WERI-Rb-1 (cell line): ENCODE measurements around the gene IBTK.
"Not testable (repeated sequence)": the region's sequence is repeated elsewhere in the genome, so short reads cannot be mapped to it uniquely, and the experiment has no call there.

Experiments used
- DNase-seq: peaks from one replicate; pipeline ENCODE4 v3.0.0-alpha.2; 2020
- H3K27ac ChIP-seq: fragments of 250-450 bp; sonication (Bioruptor Pico); 2 replicates; pipeline ENCODE4 v1.5.1; 2020; ENCODE audit warnings: mild to moderate bottlenecking, moderate library complexity
- H3K27me3 ChIP-seq: fragments of 250-450 bp; sonication (Bioruptor Pico); 2 replicates; pipeline ENCODE4 v1.5.1; 2021; ENCODE audit warnings: mild to moderate bottlenecking, low read depth, moderate library complexity; ENCODE audit not compliant: insufficient read depth, severe bottlenecking
- H3K36me3 ChIP-seq: fragments of 250-450 bp; sonication (Bioruptor Pico); 2 replicates; pipeline ENCODE4 v1.5.1; 2020; ENCODE audit warnings: mild to moderate bottlenecking, moderate library complexity
- H3K4me3 ChIP-seq: 2 replicates; pipeline ENCODE4 v1.5.1; 2011; ENCODE audit warnings: low read depth, mild to moderate bottlenecking, control low read depth, low read length
- H3K9me3 ChIP-seq: fragments of 250-450 bp; sonication (Bioruptor Pico); 2 replicates; pipeline ENCODE4 v1.5.1; 2021; ENCODE audit warnings: mild to moderate bottlenecking, moderate library complexity; ENCODE audit not compliant: severe bottlenecking
- TF ChIP-seq, protein P1 (sequence below): IDR thresholded peaks from 2 replicates; pipeline ENCODE4 v1.5.1; 2011; ENCODE audit warnings: low read depth, mild to moderate bottlenecking, control low read depth, inconsistent platforms, low read length

Gene IBTK

DNA sequence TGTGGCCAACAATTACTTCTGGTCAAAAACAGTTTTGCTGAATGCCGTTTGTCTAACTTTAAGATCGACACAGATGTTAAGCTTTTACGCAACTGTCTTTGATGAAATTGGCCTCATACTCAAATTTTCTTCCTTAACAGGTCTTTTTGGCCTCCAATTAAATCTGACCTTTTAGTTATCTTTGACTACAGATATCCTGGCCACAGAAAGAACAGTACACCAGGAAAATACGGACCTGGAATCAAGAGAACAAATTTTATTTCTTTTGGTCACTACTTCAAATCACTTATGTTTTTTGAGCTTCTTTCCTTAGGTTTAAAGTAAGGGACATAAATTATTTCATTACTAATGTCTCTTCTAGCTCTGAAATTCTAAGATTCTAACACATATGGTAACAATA, 49.8 kb downstream of the IBTK start:
- Histone ChIP-seq H3K27me3 (no peaks in the 10 kb centered on the region), H3K4me3 (no peak overlapping the region), H3K36me3 (peaks cover 15% of the 10 kb centered on the region), H3K27ac (no peak overlapping the region), H3K9me3 (no peaks in the 10 kb centered on the region)
- DNase-seq, result no peak
- TF ChIP-seq, protein P1, sequence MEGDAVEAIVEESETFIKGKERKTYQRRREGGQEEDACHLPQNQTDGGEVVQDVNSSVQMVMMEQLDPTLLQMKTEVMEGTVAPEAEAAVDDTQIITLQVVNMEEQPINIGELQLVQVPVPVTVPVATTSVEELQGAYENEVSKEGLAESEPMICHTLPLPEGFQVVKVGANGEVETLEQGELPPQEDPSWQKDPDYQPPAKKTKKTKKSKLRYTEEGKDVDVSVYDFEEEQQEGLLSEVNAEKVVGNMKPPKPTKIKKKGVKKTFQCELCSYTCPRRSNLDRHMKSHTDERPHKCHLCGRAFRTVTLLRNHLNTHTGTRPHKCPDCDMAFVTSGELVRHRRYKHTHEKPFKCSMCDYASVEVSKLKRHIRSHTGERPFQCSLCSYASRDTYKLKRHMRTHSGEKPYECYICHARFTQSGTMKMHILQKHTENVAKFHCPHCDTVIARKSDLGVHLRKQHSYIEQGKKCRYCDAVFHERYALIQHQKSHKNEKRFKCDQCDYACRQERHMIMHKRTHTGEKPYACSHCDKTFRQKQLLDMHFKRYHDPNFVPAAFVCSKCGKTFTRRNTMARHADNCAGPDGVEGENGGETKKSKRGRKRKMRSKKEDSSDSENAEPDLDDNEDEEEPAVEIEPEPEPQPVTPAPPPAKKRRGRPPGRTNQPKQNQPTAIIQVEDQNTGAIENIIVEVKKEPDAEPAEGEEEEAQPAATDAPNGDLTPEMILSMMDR, result no peak

DNA sequence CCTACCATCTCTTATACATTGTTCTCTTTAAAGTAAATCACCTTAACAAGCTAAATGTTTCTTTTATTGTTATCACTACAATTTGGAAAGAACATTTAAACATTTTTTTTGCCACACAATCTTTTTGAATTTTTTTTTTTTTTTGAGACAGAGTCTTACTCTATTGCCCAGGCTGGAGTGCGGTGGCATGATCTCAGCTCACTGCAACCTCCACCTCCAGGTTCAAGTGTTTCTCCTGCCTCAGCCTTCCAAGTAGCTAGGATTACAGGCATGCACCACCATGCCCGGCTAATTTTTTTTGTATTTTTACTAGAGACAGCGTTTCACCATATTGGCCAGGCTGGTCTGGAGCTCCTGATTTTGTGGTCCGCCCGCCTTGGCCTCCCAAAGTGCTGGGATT, 50.3 kb downstream of the IBTK start:
- peaks cover 17% of the 10 kb centered on the region for H3K36me3 ChIP-seq
- H3K27me3 ChIP-seq, H3K27ac ChIP-seq, H3K9me3 ChIP-seq, H3K4me3 ChIP-seq, DNase-seq: not testable (repeated sequence)

DNA sequence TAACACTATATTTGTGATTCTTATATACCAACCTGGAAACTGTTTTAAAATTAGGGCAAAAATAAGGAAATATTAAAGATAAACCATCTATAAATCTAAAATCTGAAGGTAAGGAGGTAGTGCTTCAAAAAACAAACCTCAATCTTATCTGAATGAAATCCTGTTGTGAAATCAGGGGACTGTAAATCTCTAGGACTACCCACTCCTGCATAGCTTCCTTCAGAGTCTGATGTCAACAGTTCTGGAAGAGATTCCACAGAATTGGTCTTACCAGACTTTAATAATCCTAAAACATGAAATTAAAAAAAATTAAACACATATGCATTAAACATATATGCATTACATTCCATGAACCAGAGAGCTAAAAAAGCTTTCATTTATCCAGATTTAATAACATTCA, 51.4 kb downstream of the IBTK start:
- Histone ChIP-seq H3K36me3 (peaks cover 24% of the 10 kb centered on the region), H3K4me3 (no peak overlapping the region), H3K27ac (no peak overlapping the region), H3K27me3 (no peaks in the 10 kb centered on the region), H3K9me3 (no peaks in the 10 kb centered on the region)
- TF ChIP-seq, protein P1, result no peak
- DNase-seq, result no peak

DNA sequence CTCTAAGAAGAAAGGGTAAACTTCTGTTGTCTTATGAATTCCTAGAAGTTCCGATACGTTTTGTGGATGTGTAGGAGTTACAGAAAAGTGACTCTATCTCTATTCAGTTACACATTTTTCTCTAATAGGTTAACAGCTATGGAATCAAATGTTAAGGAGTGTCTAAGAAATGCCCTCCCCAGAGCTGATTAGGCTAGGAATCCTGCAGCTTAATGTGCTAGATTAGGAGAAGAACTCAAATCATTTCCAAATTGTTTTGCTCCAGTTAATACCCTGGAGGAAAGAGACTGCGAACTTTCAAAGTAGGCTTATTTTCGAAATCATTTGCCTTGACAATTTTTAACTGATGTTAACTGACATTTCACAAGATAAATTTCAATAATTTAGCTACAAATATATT, 51.9 kb downstream of the IBTK start:
- H3K27me3 ChIP-seq, result no peaks in the 10 kb centered on the region
- H3K9me3 ChIP-seq, result no peaks in the 10 kb centered on the region
- no peak overlapping the region for H3K4me3 ChIP-seq
- no peak for DNase-seq
- H3K36me3 ChIP-seq, result peaks cover 24% of the 10 kb centered on the region
- H3K27ac ChIP-seq, result no peak overlapping the region
- TF ChIP-seq, protein P1, result no peak

DNA sequence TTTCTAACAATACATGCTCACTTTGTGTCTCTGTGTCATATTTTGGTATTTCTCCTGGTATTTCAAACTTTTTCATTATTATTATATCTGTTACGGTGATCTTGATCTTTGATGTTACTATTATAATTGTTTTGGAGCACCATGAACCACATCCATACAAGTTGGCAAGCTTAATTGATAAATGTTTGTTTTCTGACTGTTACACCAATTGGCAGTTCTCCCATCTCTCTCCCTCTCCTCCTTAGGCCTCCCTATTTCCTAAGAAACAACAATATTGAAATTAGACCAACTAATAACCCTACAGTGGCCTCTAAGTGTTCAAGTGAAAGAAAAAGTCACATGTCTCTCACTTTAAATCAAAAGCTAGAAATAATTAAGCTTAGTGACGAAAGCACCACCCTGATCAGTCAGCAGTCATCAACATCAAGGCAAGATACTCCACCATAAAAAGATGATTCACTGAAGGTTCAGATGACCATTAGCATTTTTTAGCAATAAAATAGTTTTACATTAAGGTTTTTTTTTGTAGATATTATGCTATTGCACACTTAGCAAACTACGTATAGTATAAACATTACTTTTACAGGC, 61.5 kb downstream of the IBTK start:
- Histone ChIP-seq H3K27ac (no peak overlapping the region), H3K9me3 (no peaks in the 10 kb centered on the region), H3K4me3 (no peak overlapping the region), H3K27me3 (no peaks in the 10 kb centered on the region), H3K36me3 (peaks cover 6% of the 10 kb centered on the region)
- DNase-seq, result no peak
- TF ChIP-seq, protein P1, result no peak

DNA sequence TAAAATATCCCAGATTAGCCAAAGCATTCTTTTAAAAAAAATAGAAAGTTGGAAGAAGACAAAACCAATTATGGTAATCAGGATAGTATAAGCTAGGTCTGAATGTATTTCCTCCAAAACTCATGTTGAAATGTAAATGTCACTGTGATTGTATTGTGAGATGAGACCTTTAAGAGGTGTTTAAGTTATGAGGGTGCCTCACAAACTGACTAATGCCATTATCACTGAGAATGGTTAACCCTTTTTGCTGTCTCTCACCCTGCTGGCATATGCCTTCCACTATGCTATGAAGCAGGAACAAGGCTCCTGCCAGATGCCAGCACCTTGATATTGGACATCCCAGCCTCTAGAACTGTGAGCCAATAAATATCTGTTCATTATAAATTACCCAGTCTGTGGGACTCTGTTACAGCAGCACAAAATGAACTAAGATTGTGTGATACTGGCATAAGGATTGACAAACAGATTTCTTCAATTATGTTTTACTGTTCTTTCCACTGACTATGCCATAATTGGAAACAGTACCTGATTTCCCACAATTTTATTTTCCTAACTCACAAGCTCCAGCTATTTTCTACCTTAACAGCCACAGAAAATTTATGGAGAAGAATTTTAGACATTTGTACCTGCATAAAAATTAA, 63.8 kb downstream of the IBTK start:
- TF ChIP-seq, protein P1, result no peak
- Histone ChIP-seq H3K9me3 (no peaks in the 10 kb centered on the region), H3K27ac (no peak overlapping the region), H3K27me3 (no peaks in the 10 kb centered on the region), H3K4me3 (no peak overlapping the region), H3K36me3 (peaks cover 2% of the 10 kb centered on the region; the same call in 1 of the 2 replicates)
- no peak for DNase-seq
